Nephron progenitor cell (in vitro differentiated cells): ENCODE results near the gene KRT33B.
"Not testable (repeated sequence)": the region's sequence is repeated elsewhere in the genome, so short reads cannot be mapped to it uniquely, and the experiment has no call there.

ENCODE experiments used
- DNase-seq: peaks from one replicate; pipeline ENCODE4 v3.0.0; 2021
- H3K27ac Mint-ChIP-seq: 2 replicates; pipeline ENCODE4 v1.8.0; 2021; ENCODE audit warnings: mild to moderate bottlenecking, moderate library complexity, mixed read lengths
- H3K27me3 Mint-ChIP-seq: 2 replicates; pipeline ENCODE4 v1.8.0; 2021; ENCODE audit warnings: mild to moderate bottlenecking, low read depth, mixed read lengths; ENCODE audit not compliant: poor library complexity
- H3K36me3 Mint-ChIP-seq: 2 replicates; pipeline ENCODE4 v1.8.0; 2021; ENCODE audit warnings: low read depth, mixed read lengths
- H3K4me1 Mint-ChIP-seq: 2 replicates; pipeline ENCODE4 v1.8.0; 2021; ENCODE audit warnings: mixed read lengths
- H3K4me3 Mint-ChIP-seq: 2 replicates; pipeline ENCODE4 v1.8.0; 2021; ENCODE audit warnings: mild to moderate bottlenecking, moderate library complexity, mixed read lengths
- H3K9me3 Mint-ChIP-seq: 2 replicates; pipeline ENCODE4 v1.8.0; 2021; ENCODE audit warnings: mild to moderate bottlenecking, moderate library complexity, mixed read lengths
- CTCF ChIP-seq: fragments of 200-600 bp; sonication (generic); IDR thresholded peaks from 2 replicates; pipeline ENCODE4 v1.5.0; 2021; ENCODE audit warnings: antibody characterized with exemption

KRT33B gene

GRCh38 chr17:41391535-41391934 is 21.9 kb upstream of the KRT33B start:
- Mint-ChIP-seq H3K9me3 (peaks cover 22% of the 10 kb centered on the region), H3K4me1 (peaks cover 27% of the 10 kb centered on the region), H3K4me3 (no peak overlapping the region), H3K27me3 (peaks cover 20% of the 10 kb centered on the region), H3K27ac (no peak overlapping the region), H3K36me3 (peaks cover 8% of the 10 kb centered on the region)
- no peak for TF ChIP-seq CTCF
- no peak for DNase-seq

- DNase-seq: no peak
- Mint-ChIP-seq H3K27me3 (peaks cover 15% of the 10 kb centered on the region), H3K4me1 (peaks cover 27% of the 10 kb centered on the region), H3K36me3 (peaks cover 11% of the 10 kb centered on the region), H3K4me3 (no peak overlapping the region), H3K27ac (no peak overlapping the region), H3K9me3 (peaks cover 27% of the 10 kb centered on the region)
- TF ChIP-seq CTCF: no peak
Measured at GRCh38 chr17:41390411-41390938, 20.9 kb upstream of the KRT33B start.

- H3K9me3 Mint-ChIP-seq: peaks cover 27% of the 10 kb centered on the region
- H3K27me3 Mint-ChIP-seq: peaks cover 17% of the 10 kb centered on the region
- TF ChIP-seq CTCF: no peak
- peaks cover 11% of the 10 kb centered on the region for H3K36me3 Mint-ChIP-seq
- no peak overlapping the region for H3K4me3 Mint-ChIP-seq
- H3K4me1 Mint-ChIP-seq: peaks cover 27% of the 10 kb centered on the region
- no peak overlapping the region for H3K27ac Mint-ChIP-seq
- DNase-seq: no peak
Measured at GRCh38 chr17:41387670-41388069, 18.1 kb upstream of the KRT33B start.

- TF ChIP-seq CTCF: no peak
- Mint-ChIP-seq H3K36me3 (peaks cover 11% of the 10 kb centered on the region), H3K27me3 (peaks cover 13% of the 10 kb centered on the region), H3K9me3 (peaks cover 27% of the 10 kb centered on the region), H3K27ac (no peak overlapping the region), H3K4me1 (peaks cover 20% of the 10 kb centered on the region), H3K4me3 (no peak overlapping the region)
- no peak for DNase-seq
Measured at GRCh38 chr17:41386227-41386626, 16.6 kb upstream of the KRT33B start.

GRCh38 chr17:41383690-41384089 is 14.1 kb upstream of the KRT33B start:
- Mint-ChIP-seq H3K36me3 (peaks cover 11% of the 10 kb centered on the region), H3K27ac (no peak overlapping the region), H3K9me3 (peaks cover 22% of the 10 kb centered on the region), H3K4me3 (no peak overlapping the region), H3K4me1 (peaks cover 2% of the 10 kb centered on the region), H3K27me3 (peaks cover 9% of the 10 kb centered on the region)
- no peak for TF ChIP-seq CTCF
- no peak for DNase-seq

GRCh38 chr17:41382394-41382793 is 12.8 kb upstream of the KRT33B start:
- H3K4me1 Mint-ChIP-seq: peaks cover 15% of the 10 kb centered on the region
- DNase-seq: no peak
- TF ChIP-seq CTCF: no peak
- H3K36me3 Mint-ChIP-seq: peaks cover 8% of the 10 kb centered on the region
- peaks cover 17% of the 10 kb centered on the region for H3K9me3 Mint-ChIP-seq
- no peak overlapping the region for H3K4me3 Mint-ChIP-seq
- H3K27me3 Mint-ChIP-seq: peaks cover 9% of the 10 kb centered on the region
- H3K27ac Mint-ChIP-seq: no peak overlapping the region

- not testable (repeated sequence) for H3K4me3 Mint-ChIP-seq, H3K27me3 Mint-ChIP-seq, DNase-seq, H3K27ac Mint-ChIP-seq, H3K36me3 Mint-ChIP-seq
- peaks cover 20% of the 10 kb centered on the region for H3K4me1 Mint-ChIP-seq
- H3K9me3 Mint-ChIP-seq: peaks cover 14% of the 10 kb centered on the region
Measured at GRCh38 chr17:41381943-41382342, 12.3 kb upstream of the KRT33B start, which contains the start of gene KRT34. KRT34 (minus strand) TSS chr17:41382306; CDS start chr17:41382246, 60 bp downstream.

- H3K36me3 Mint-ChIP-seq, H3K27ac Mint-ChIP-seq, H3K4me3 Mint-ChIP-seq, H3K27me3 Mint-ChIP-seq, DNase-seq, H3K9me3 Mint-ChIP-seq: not testable (repeated sequence)
- peaks cover 23% of the 10 kb centered on the region for H3K4me1 Mint-ChIP-seq
Measured at GRCh38 chr17:41380091-41380490, 10.5 kb upstream of the KRT33B start.
